GM19397 (cell line): ENCODE measurements around the gene OIP5.
"Not testable (repeated sequence)": the region's sequence is repeated elsewhere in the genome, so short reads cannot be mapped to it uniquely, and the experiment has no call there.

Experiments
- ATAC-seq: cut with Tn5 transposase; IDR thresholded peaks from one replicate; pipeline ENCODE4 v1.9.1; 2021; ENCODE audit warnings: mild to moderate bottlenecking, moderate library complexity; ENCODE audit not compliant: unreplicated experiment

The OIP5 gene

DNA sequence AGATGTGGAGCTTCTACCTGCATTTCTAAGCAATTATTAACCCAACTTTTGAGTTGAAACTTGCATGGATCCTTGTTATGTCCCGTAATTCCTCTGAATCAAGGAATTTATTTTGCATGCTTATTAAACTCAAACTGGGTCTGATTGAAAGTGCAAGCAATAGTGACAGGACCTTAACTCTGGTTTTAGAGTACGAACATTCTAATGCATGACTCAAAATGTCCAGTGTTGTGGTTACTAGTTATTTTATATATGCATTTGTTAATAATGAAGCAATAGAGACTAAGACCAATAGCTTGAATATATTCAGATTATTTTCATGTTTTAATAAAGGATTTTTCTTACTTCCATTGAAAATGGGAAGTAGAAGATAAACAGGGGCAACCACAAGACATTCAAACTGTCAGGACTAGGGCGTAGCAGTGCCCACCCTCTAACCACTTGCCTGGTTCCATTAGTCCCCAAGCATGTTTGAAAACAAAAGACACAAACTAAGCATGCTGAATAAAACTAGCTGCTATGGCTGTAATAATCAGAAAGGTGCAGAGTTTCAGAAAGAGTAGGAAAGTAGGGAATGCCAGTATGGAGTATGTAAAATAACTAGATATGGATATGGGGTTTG, 28.1 kb downstream of the OIP5 start:
- no peak for ATAC-seq

- no peak for ATAC-seq
Observed at GRCh38 chr15:41301587-41301986, 30.8 kb downstream of the OIP5 start.

DNA sequence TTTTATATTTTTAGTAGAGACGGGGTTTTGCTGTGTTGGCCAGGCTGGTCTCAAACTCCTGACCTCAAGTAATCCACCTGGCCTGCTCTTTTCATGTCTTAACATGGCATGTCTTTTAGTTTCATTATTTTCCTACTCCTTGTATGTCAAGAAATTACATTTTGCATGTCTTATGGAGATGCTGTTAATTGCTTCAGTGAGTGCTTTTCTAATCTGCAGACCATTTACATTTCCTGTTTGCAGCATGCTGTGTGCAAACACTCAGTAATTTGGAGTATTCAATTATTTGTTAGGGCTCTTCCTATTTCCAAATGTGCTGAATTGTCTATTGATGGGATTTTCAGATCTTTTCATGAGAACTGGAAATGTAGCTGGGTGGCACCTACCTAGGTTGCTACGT, 31.3 kb downstream of the OIP5 start:
- ATAC-seq = not testable (repeated sequence)

GRCh38 chr15:41292521-41292920, 39.9 kb downstream of the OIP5 start:
- ATAC-seq = no peak

DNA sequence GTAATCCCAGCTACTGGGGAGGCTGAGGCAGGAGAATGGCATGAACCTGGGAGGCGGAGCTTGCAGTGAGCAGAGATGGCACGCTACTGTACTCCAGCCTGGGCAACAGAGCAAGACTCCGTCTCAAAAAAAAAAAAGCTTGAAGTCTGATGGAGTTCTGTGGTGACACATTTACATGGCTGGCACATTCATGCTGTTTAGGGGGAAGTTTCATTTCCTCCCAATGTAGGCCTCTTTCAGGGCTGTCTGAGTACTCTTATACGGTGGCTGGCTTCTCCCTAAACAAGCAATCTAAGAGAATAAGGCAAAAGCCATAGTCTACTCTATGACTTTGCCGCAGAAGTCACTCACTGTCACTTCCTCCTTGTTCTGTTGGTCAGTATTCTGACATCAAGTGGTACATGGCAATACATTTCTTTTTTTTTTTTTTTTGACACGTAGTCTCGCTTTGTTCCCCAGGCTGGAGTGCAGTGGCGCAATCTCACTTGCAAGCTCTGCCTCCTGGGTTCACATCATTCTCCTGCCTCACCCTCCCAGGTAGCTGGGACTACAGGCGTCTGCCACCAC, 41.2 kb downstream of the OIP5 start:
- peak; percentile 82 for ATAC-seq

DNA sequence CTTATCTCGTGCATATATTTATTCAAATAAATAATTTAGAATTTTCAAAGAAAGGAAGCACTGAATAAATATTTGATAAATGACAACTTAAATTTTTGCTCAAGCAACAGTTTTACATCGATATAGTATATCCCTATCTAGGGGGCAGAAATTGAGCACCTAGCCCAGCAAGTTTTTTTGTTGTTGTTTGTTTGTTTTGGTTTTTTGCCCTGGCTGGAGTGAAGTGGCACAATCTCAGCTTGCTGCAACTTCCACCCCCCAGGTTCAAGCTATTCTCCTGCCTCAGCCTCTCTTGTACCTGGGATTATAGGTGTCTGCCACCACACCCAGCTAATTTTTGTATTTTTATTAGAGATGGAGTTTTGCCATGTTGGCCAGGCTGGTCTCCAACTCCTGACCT, 42.4 kb downstream of the OIP5 start:
- no peak for ATAC-seq

GRCh38 chr15:41288464-41288863, 43.9 kb downstream of the OIP5 start:
- no peak for ATAC-seq

DNA sequence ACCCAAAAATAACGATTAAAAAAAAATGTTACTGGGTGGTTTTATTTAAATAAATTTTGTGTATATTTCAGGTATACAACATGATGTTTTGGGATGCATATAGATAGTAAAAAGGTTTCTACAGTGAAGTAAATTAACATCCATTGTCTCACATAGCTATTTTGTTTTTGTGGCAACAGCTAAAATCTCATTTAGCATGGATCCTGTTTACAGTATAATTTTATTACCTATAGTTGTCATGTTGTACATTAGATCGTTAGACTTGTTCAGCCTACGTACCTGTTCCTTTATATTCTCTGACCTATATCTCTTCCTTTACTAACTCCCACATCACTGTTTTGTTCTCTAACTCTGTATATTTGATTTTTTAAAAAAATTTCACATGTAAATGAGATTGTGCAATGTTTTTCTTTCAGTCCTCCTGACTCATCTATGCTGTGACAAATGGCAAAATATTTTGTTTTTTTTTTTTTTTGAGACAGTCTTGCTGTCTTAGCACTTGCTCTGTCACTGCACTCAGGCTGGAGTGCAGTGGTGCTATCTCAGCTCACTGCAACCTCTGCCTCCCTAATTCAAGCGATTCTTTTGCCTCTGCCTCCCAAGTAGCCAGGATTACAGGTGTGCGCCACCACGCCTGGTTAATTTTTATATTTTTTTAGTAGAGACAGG, 45.6 kb downstream of the OIP5 start:
- ATAC-seq = no peak

DNA sequence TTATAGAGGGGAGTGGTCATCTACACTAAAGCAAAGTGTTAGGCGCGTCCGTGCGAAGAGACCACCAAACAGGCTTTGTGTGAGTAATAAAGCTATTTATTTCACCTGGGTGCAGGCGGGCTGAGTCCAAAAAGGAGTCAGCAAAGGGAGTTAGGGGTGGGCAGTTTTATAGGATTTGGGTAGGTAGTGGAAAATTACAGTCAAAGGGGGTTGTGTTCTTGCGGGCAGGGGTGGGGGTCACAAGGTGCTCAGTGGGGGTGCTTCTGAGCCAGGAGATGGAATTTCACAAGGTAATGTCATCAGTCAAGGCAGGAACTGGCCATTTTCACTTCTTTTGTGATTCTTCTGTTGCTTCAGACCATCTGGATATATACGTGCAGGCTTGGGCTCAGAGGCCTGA, 47.1 kb downstream of the OIP5 start:
- ATAC-seq = no peak

GRCh38 chr15:41284427-41285177, 47.8 kb downstream of the OIP5 start:
- ATAC-seq = no peak

DNA sequence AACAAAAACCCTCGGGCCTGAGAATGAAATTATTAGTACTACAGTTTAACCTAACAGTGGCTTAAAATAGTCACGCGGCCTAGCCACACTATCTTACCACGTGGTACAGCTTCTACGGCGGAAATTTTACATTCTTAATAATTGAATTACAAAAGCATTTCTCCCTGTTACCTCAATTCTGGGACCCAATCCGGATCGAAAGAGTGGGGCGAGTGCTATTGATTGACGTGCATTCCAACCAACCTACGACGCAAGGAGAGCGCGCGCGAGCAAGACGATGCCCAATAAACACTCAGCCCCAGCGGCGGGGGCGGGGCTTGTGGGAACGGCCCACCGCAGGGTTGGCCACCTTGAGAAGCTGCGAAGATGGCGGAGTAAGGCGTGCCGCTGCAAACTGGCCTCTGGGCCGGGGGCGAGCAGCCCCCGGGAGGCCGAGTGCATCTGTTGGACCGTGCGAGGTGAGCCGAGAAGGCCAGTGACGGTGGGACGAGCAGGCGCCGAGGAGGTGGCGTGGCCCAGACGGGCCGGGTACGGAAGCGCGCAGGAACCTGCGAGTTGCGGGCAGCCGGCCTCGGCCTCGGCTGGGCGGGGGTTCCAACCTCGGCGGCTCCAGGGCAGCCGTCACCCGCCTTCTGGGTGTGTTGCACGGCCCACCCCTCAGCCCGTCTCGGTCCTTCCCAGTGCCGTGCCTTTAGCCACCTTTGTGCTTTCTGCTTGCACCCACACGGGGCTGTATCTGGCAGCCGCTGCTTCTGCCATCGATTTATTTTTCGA, 48.6 kb downstream of the OIP5 start:
- peak; percentile 96 for ATAC-seq

DNA sequence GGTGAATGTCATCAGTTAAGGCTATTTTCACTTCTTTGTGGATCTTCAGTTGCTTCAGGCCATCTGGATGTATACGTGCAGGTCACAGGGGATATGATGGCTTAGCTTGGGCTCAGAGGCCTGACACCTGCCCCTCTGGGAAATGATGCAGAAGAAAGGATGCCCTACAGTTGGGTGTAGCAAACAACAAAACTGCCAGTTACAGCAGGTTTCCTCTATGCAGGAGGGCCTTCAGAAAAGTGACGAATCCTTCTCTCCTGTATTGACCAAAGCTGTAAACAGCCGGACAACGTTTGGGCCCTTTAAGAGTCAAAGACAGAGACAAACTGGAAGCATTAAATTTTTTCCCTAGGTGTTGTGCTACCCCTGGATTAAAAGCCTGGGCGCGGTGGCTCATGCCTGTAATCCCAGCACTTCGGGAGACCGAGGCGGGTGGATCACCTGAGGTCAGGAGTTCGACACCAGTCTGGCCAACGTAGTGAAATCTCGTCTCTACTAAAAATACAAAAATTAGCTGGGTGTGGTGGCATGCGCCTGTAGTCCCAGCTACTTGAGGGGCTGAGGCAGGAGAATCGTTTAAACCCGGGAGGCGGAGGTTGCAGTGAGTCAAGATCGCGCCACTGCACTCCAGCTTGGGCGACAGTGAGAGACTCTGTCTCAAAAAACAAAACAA, 49.3 kb downstream of the OIP5 start:
- ATAC-seq = not testable (repeated sequence)

GRCh38 chr15:41282436-41282835, 50.0 kb downstream of the OIP5 start:
- ATAC-seq = not testable (repeated sequence)

- ATAC-seq = no peak
Observed at GRCh38 chr15:41281236-41281635, 51.2 kb downstream of the OIP5 start.

DNA sequence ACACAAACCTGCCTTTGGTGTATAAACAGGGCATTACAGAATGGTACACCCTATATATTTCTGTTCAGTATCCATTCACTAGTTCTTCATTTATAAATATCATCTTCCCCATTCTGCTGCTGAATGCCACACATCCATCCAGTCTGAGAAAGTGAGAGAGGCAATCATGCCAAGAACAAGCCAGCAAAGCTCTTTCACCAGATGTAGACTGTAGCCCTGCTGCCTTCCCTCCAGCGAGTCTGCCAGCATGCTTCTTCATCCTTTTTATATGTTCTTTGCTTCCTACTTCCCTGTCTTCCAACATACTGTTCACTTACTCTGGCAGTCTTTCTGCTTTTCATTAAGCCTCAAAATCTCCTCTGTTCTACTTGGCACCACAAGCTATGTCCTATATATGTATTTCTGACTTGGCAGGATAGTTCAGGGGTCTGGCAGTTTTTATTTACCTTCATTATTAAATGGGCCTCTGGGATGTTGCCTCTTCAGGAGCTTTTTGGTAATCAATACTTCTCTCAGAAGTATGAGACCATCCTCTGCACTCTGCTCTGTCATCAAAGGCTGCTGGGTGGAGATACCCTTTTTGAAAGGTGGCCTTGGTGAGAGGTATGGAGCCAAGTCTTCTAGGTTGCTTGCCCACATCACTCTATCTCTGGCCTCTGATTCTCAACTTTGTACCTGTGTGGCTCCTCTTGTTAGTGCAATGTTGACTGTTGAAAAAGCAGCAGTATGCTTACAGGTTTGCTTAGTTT, 52.7 kb downstream of the OIP5 start:
- no peak for ATAC-seq

DNA sequence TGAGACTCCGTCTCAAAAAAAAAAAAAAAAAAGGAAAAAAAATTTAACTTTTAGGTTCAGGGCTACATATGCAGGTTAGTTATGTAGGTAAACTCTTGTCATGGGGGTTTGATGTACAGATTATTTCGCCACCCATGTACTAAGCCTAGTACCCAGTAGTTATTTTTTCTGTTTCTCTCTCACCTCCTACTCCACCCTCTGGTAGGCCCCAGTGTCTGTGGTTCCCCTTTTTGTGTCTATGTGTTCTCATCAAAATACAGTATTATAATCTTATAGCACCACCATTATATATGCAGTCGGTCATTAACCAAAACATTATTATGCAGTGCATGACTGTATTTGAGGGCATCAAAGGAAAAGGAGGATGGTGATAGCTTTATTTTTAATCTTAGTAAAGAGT, 54.1 kb downstream of the OIP5 start:
- no peak for ATAC-seq

DNA sequence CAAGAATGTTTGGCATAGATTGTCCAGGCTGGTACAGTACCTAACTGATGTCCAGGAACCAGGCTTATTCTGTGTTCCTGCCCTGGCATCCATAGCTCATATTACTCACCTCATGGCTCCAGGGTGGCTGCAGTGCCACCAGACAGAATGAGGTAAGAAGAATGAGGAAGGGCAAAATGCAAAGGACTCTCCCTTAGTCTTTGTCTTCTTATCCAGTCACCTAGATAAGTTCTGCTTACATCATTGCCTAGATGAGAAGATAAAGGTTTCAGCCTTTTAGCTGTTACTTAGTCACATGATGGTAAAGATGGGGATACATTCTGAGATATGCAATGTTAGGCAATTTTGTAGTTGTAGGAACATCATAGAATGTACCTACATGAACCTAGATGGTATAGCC, 55.6 kb downstream of the OIP5 start:
- no peak for ATAC-seq

DNA sequence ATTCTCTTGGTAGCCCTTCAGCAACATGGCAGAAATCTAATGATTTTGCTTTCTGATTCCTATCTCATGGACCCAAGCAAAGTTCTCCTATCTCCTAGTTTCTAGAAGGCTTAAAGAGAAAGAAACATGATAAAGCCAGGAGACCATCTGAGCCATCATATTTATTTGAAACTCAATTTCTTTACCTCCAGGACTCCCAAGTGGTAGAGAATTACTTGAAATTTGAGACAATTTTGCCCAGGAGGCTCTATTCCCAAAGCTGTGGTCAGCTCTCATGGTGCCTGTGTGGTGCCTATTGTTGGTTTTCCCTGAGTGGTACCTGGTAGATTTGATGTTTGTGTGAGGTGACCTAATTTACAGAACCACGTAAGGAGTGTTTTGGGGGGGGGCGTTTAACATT, 62.5 kb downstream of the OIP5 start:
- no peak for ATAC-seq

DNA sequence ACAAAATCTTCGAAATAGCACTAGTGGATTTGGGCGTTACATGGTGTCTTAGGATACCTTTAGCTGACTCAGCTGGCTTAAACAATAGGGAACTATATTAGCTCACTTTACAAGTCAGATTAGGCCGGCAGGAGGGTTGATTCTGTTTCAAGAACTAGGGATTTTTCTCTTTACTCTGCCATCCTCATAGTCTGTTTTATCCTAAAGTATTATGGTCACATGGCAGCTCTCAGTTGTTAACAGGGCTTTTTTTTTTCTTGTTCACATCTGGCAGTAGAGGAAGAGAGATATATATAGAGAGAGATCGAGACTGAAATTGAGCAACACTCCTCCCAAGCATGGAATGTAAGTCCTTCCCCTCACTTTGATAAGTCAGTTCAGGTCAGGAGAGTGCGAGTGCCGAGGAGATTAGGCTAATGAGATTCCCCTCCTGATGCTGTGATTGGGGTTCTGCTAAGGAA, 68.5 kb downstream of the OIP5 start:
- ATAC-seq = no peak

DNA sequence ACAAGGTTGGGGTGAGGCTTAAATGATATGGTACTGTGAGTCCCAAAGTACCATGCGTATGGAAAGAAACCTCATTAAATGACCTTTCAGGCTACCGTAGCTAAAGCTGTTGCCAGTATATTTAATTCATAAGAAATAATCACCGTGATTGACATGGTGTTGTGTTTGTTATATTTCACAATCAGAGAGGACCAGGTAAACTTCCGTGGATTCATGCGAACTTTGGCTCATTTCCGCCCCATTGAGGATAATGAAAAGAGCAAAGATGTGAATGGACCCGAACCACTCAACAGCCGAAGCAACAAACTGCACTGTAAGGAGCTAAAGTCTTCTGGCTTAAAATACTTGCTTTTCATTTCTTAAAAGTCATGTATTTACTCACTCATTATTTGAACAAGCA, 69.8 kb downstream of the OIP5 start:
- ATAC-seq = no peak
